Kidney epithelial cell (primary cell): ENCODE measurements around the gene CEBPB. TPM values are rescaled to one million over a fixed set of nuclear protein-coding genes. Genes with fewer than 3 reads are reported as not detected.

Experiments
- DNase-seq: peaks from one replicate; pipeline ENCODE4 v3.0.0-alpha.2; 2010; ENCODE audit warnings: low read depth
- H3K27me3 ChIP-seq: 2 replicates; pipeline ENCODE4 v1.6.0; 2011; ENCODE audit warnings: low read length; ENCODE audit not compliant: control insufficient read depth, insufficient read depth
- H3K36me3 ChIP-seq: 2 replicates; pipeline ENCODE4 v1.5.1; 2011; ENCODE audit warnings: low read length; ENCODE audit not compliant: control insufficient read depth, insufficient read depth
- H3K4me3 ChIP-seq: 2 replicates; pipeline ENCODE4 v1.5.1; 2011; ENCODE audit warnings: low read depth, mild to moderate bottlenecking, control low read depth, low read length
- total RNA-seq: library from RNA; depleted of rRNA; stranded (reverse); fragments of >200 nt; gene quantifications from 2 replicates; pipeline ENCODE4 v1.2.3, GENCODE V29; 2015
- TF ChIP-seq, protein P1 (sequence below): IDR thresholded peaks from 2 replicates; pipeline ENCODE4 v1.5.1; 2011; ENCODE audit warnings: mild to moderate bottlenecking, moderate library complexity, low read length, control low read depth, inconsistent platforms; ENCODE audit not compliant: insufficient read depth, poor library complexity, severe bottlenecking

Gene CEBPB
- total RNA-seq: 105 and 117 TPM in 2 replicates

DNA sequence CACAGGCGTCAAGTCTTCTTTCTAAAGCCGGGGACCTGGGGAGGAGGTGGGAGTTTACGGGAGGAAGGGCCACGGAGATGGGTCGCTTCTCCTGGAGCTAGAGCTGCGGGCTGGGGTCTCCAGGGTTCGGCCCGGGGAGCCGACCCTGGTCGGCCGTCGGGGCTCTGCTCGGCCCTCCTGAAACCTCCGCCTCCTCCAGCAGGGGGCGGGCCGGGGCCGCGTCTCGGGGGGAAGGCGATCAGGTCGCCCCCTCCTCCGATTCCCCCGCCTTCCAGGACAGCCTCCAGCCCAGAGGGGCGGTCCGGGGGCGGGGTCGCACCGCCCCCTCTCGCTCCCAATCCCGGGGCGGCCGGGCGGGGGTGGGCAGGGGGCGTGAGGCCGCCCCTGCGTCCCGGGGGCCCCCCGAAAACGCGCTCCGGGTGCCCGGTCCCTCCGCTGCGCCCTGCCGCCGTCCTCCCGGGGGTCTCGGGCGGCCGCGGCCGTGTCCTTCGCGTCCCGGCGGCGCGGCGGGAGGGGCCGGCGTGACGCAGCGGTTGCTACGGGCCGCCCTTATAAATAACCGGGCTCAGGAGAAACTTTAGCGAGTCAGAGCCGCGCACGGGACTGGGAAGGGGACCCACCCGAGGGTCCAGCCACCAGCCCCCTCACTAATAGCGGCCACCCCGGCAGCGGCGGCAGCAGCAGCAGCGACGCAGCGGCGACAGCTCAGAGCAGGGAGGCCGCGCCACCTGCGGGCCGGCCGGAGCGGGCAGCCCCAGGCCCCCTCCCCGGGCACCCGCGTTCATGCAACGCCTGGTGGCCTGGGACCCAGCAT lies at the start of gene CEBPB:
TSS of gene CEBPB (plus strand) at position 580 of the 814 bp plus-strand sequence. CDS start at position 784, 204 bp downstream.
- DNase-seq: no peak
- Histone ChIP-seq H3K4me3 (peak within 1 kb of the TSS; percentile 94), H3K36me3 (peaks cover 6% of the 10 kb centered on the region), H3K27me3 (no peaks in the 10 kb centered on the region)
- TF ChIP-seq, protein P1, sequence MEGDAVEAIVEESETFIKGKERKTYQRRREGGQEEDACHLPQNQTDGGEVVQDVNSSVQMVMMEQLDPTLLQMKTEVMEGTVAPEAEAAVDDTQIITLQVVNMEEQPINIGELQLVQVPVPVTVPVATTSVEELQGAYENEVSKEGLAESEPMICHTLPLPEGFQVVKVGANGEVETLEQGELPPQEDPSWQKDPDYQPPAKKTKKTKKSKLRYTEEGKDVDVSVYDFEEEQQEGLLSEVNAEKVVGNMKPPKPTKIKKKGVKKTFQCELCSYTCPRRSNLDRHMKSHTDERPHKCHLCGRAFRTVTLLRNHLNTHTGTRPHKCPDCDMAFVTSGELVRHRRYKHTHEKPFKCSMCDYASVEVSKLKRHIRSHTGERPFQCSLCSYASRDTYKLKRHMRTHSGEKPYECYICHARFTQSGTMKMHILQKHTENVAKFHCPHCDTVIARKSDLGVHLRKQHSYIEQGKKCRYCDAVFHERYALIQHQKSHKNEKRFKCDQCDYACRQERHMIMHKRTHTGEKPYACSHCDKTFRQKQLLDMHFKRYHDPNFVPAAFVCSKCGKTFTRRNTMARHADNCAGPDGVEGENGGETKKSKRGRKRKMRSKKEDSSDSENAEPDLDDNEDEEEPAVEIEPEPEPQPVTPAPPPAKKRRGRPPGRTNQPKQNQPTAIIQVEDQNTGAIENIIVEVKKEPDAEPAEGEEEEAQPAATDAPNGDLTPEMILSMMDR: peak; percentile 79

DNA sequence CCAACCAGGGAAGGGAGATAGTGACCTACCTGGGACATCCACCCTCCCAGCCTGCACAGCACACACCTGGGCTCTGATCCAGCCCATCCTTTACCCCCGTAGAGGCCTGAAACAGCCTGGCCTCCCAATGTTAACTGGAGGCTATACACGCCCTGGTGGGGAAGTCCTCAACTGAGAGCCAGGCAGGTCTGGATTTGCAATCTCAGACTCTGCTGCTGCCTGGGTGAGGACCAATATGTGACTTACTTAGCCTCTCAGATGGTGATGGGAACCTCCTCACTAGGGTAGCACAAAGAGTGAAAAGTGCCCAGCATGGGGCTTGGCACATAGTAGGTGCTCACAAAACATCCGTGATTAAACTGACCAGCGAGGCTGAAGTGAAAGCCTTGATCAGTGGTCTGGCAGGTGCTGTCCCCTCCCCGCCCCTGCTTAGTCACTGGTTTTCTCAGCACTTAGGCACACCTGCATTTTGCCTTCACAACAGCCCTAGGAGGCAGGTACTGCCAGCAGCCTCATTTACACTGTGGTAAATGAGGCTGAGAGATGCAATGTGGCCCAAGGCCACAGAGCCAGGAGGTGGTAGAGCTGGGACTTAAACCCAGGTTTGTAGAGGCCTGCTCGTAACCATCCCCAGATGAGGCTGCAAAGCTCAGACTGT lies 49.5 kb upstream of the CEBPB start:
- Histone ChIP-seq H3K4me3 (no peak overlapping the region), H3K27me3 (no peaks in the 10 kb centered on the region), H3K36me3 (peaks cover 3% of the 10 kb centered on the region)
- no peak for DNase-seq
- TF ChIP-seq, protein P1: no peak

DNA sequence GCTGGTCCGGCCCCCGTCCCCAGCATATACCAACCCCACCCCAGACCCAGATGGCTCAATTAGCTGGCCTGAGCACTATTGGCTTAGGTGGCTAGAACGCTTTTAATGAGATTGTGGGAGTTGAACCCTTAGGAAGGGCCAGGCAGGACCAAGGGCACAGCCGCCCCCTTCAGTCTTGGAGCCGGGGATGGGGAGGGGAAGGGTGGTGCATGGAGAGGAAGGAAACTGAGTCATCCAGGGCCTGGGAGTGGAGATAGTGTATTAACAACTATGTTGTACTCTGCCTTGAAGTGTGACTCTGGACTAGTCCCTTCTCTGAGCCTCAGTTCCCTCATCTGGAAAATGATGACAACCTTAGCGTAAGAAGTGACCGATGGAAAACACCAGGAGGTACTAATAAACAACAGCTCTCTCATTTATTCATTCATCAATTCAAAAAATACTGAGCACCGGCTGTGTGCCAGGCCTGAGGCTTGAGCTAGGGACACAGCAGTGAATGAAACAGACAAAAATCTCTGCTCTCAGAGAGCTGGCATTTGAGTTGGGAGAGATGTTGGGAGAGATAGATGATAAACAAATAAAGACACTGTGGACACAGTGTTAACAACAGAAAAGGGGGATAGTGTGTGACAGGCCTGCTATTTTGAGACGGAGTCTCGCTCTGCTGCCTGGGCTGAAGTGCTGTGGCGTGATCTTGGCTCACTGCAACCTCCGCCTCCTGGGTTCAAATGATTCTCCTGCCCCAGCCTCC lies 48.6 kb upstream of the CEBPB start:
- no peak for DNase-seq
- no peaks in the 10 kb centered on the region for H3K27me3 ChIP-seq
- peaks cover 3% of the 10 kb centered on the region for H3K36me3 ChIP-seq
- TF ChIP-seq, protein P1: no peak
- H3K4me3 ChIP-seq: no peak overlapping the region

DNA sequence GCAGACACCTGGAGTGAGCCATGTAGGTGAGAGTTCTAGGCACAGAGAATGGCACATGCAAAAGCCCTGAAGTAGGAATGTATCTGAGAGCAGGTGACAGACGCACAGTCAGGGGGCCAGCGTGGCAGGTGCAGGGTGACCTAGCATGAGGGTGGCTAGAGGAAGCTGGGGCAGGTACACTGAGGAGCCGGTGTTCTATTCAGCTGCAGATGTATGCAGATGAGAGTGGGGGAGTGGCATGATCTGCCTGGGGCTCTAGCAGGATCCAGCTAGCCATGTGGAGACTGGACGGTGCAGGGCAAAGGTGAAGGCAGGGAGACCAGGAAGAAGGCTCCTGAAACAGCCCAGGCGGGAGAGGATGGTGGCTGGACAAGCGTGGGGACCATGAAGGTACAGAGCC lies 47.8 kb upstream of the CEBPB start:
- TF ChIP-seq, protein P1: no peak
- no peak for DNase-seq
- Histone ChIP-seq H3K27me3 (no peaks in the 10 kb centered on the region), H3K36me3 (peaks cover 3% of the 10 kb centered on the region), H3K4me3 (no peak overlapping the region)

DNA sequence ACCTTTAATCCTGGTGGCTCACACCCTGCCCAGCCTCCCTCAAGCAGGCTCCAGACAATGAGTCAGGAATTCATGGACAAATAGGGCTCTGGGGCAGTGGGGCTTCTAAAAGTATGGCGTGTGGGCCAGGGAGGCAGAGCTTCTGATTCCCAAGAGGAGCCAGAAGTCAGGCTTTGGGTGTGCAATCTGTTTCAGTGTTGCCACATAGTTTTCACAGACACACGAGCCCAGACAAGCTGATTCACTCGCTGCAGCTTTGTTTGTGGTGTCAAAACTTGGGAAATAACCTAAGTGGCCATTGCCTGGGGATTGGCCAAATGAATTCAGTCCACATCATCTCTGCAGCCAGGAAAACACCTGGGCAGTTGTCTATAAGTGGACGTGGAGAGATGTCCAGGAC lies 46.3 kb upstream of the CEBPB start:
- no peak overlapping the region for H3K4me3 ChIP-seq
- TF ChIP-seq, protein P1: no peak
- no peaks in the 10 kb centered on the region for H3K27me3 ChIP-seq
- peaks cover 3% of the 10 kb centered on the region for H3K36me3 ChIP-seq
- peak; percentile 93 for DNase-seq
